Heart left ventricle (tissue), 13 donors: Measurements from ENCODE around the gene PRKN.
A peak's percentile ranks its signal among the peaks of the same experiment; 100 is the strongest.

Source experiments
- CTCF ChIP-seq, 12 donors: fragments of 200-600 bp; sonication (generic) in 4 of 12; IDR thresholded peaks; one replicate each; pipeline versions ENCODE4 v1.5.0 to v1.8.0; 2018 to 2022; ENCODE audit warnings: antibody characterized with exemption in 12 of 12, mild to moderate bottlenecking in 5 of 12
- POLR2A ChIP-seq, 2 donors: fragments of 450-650 bp; IDR thresholded peaks; one replicate each; pipeline ENCODE4 v1.6.1; 2017; ENCODE audit warnings: antibody characterized with exemption in 2 of 2, mild to moderate bottlenecking in 2 of 2, moderate library complexity in 2 of 2
- donor health status: ischemic (EF 13 %, LVEDD 7.1; RV severe dilation, severe dysfunction).
- donor health status: DM: no; HTN: yes; CAD: no.
- donor health status: DM: no; HTN: no; CAD: no.
- donor health status: ischemic (EF 25% LVEDD 6.9; RV normal size, moderate dysfunction).
- donor health status: ischemic (EF 25% LVEDD 5.7; RV mildly dilated, moderate dysfunction).
- donor health status: ischemic (EF 35%, LVEDD 5.7; RV mildly dilated, moderate dysfunction).
- donor health status: nonischemic (EF 11% LVEDD 7.7; RV severe dilation, severe dysfunction).
- donor health status: DM: yes; HTN: yes; CAD: no.
- donor health status: PGD.
- donor health status: ischemic (EF 29% LVEDD 5.4; RV normal size, mild dysfunction).
- donor health status: nonischemic (EF 23%, LVEDD 6.1; RV moderate dilation, normal function).

GRCh38 chr6:161373905-161374451 lies 1353.6 kb downstream of the PRKN start:
- TF ChIP-seq CTCF (IDR thresholded peaks at IDR 0.05) (peak in 11 of 12 donors; percentile 87 to 99 (median 96)), POLR2A (IDR thresholded peaks at IDR 0.05) (no peak)
